ENCODE measurements around the gene SP140L. TPM values are rescaled to one million over a fixed set of nuclear protein-coding genes. Genes with fewer than 3 reads are reported as not detected.

The SP140L gene
- polyA plus RNA-seq, 3 donors, result 6.5 to 23.7 (median 8.5) TPM

- intact Hi-C loops (cut with micrococcal nuclease), result loop anchor here in 1 of 2 donors (5.0 kb wide), 1 partner anchor 35 kb away; no protein-coding TSS in a partner anchor
- Histone ChIP-seq H3K27me3 (ENCODE audit: control insufficient read depth in 2 of 2, insufficient read depth in 2 of 2, low read length in 2 of 2) (no peaks in the 10 kb centered on the region), H3K9ac (ENCODE audit: insufficient read depth, low read length, poor library complexity, severe bottlenecking) (no peak overlapping the region), H3K4me2 (replicated peaks; ENCODE audit: extremely low read depth, low read length, poor library complexity, severe bottlenecking) (no peak overlapping the region), H3K79me2 (ENCODE audit: insufficient read depth, low read length) (peaks cover 65% of the 10 kb centered on the region), H3K9me3 (replicated peaks in 1 of 2; ENCODE audit: control insufficient read depth in 1 of 2, insufficient read depth in 1 of 2, low read length in 2 of 2) (peaks cover 0 to 1% of the 10 kb centered on the region in 2 donors), H2AFZ (ENCODE audit: insufficient read depth, low read depth, low read length, poor library complexity, severe bottlenecking) (no peak overlapping the region), H3K4me1 (ENCODE audit: control insufficient read depth in 1 of 2, insufficient read depth in 2 of 2, low read length in 2 of 2) (peaks cover 20 to 24% of the 10 kb centered on the region in 2 donors), H4K20me1 (ENCODE audit: insufficient read depth, low read length) (peaks cover 81% of the 10 kb centered on the region), H3K4me3 (replicated peaks in 1 of 3; ENCODE audit: low read depth in 2 of 3, low read length in 3 of 3) (no peak overlapping the region), H3K36me3 (replicated peaks in 1 of 2; ENCODE audit: control insufficient read depth in 1 of 2, insufficient read depth in 2 of 2, low read length in 2 of 2) (peaks cover 87 to 100% of the 10 kb centered on the region in 2 donors), H3K27ac (ENCODE audit: low read depth in 1 of 2, low read length in 2 of 2) (peak overlapping the region; percentile 37 to 81)
- DNase-seq, result no peak
- 100% methylated on average over 2 of the region's 7 CpGs for whole genome bisulfite sequencing (ENCODE audit: insufficient coverage)
- H3K4me1 Mint-ChIP-seq, result peaks cover 35% of the 10 kb centered on the region
- peaks cover 0 to 9% (median 2%) of the 10 kb centered on the region in 7 donors for H3K9me3 Mint-ChIP-seq
- H3K4me3 Mint-ChIP-seq, result no peak overlapping the region
- TF ChIP-seq CTCF (IDR thresholded peaks at IDR 0.05), result no peak
- H3K36me3 Mint-ChIP-seq, result peaks cover 82 to 90% of the 10 kb centered on the region in 2 donors
- H3K27me3 Mint-ChIP-seq (ENCODE audit: low read depth in 3 of 3), result peaks cover 0 to 2% (median 1%) of the 10 kb centered on the region in 3 donors
- peak overlapping the region; percentile 35 to 92 (median 68) for H3K27ac Mint-ChIP-seq
Observed at GRCh38 chr2:230447036-230447435, 120.0 kb downstream of the SP140L start.

- peak overlapping the region; percentile 45 for H3K4me2 ChIP-seq (replicated peaks; ENCODE audit: extremely low read depth, low read length, poor library complexity, severe bottlenecking)
- peaks cover 86 to 93% of the 10 kb centered on the region in 2 donors for H3K36me3 Mint-ChIP-seq
Observed at GRCh38 chr2:230447455-230448451, 120.8 kb downstream of the SP140L start.

More at GRCh38 chr2:230447455-230448451, 120.8 kb downstream of the SP140L start:
- peaks cover 63% of the 10 kb centered on the region for H3K79me2 ChIP-seq (ENCODE audit: insufficient read depth, low read length)
- no peak for TF ChIP-seq CTCF (IDR thresholded peaks at IDR 0.05)
- Mint-ChIP-seq H3K4me1 (peaks cover 35% of the 10 kb centered on the region), H3K27me3 (ENCODE audit: low read depth in 3 of 3) (peaks cover 0 to 4% (median 1%) of the 10 kb centered on the region in 3 donors), H3K9me3 (peaks cover 6 to 12% (median 9%) of the 10 kb centered on the region in 7 donors), H3K4me3 (peak overlapping the region in 1 of 2 donors; percentile 51), H3K27ac (peak overlapping the region; percentile 48 to 93 (median 82))
- no peaks in the 10 kb centered on the region for H3K27me3 ChIP-seq (ENCODE audit: control insufficient read depth in 2 of 2, insufficient read depth in 2 of 2, low read length in 2 of 2)
- 63% methylated on average over 4 of the region's 8 CpGs for WGBS (ENCODE audit: insufficient coverage)
- peak; percentile 36 to 71 (median 68) for DNase-seq
- peaks cover 20 to 22% of the 10 kb centered on the region in 2 donors for H3K4me1 ChIP-seq (ENCODE audit: control insufficient read depth in 1 of 2, insufficient read depth in 2 of 2, low read length in 2 of 2)
- intact Hi-C loops (cut with micrococcal nuclease), result loop anchor here in 1 of 2 donors (5.0 kb wide), 1 partner anchor 35 kb away; no protein-coding TSS in a partner anchor
- peaks cover 75% of the 10 kb centered on the region for H4K20me1 ChIP-seq (ENCODE audit: insufficient read depth, low read length)
- no peak overlapping the region for H3K9ac ChIP-seq (ENCODE audit: insufficient read depth, low read length, poor library complexity, severe bottlenecking)
- H3K27ac ChIP-seq (ENCODE audit: low read depth in 1 of 2, low read length in 2 of 2), result peak overlapping the region; percentile 37 to 81
- peaks cover 4 to 7% of the 10 kb centered on the region in 2 donors for H3K9me3 ChIP-seq (replicated peaks in 1 of 2; ENCODE audit: control insufficient read depth in 1 of 2, insufficient read depth in 1 of 2, low read length in 2 of 2)
- no peak overlapping the region for H2AFZ ChIP-seq (ENCODE audit: insufficient read depth, low read depth, low read length, poor library complexity, severe bottlenecking)
- H3K4me3 ChIP-seq (replicated peaks in 1 of 3; ENCODE audit: low read depth in 2 of 3, low read length in 3 of 3), result peak overlapping the region in 1 of 3 experiments; percentile 4
- H3K36me3 ChIP-seq (replicated peaks in 1 of 2; ENCODE audit: control insufficient read depth in 1 of 2, insufficient read depth in 2 of 2, low read length in 2 of 2), result peaks cover 88 to 100% of the 10 kb centered on the region in 2 donors
